NCI-H524 treated with DMSO at 0.1 percent for 48 hours (cell line): ENCODE measurements around the gene SMARCD1.
"Not testable (repeated sequence)": the region's sequence is repeated elsewhere in the genome, so short reads cannot be mapped to it uniquely, and the experiment has no call there.

ENCODE experiments used
- DNase-seq: peaks from one replicate; lab custom pipeline; 2025; lab: John Stamatoyannopoulos, UW

SMARCD1 gene

DNA sequence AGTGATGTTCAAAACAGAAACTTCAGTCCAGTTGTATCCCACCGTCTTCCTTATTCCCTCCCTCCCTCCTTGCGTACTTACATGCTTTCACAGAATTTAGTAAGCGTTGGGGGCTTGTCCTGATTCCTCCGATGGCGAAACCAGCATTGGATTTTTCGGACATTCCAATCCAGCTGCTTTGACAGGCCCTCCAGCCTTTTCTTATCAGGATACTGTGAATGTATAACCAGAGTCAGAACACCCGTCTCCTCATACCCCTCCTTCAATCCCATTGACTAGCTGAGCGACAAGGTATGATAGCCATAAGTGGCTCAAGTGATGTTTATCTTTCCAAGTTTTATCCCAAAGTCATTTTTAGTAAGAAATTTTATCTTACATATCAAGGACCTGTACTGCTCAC lies 57.9 kb downstream of the SMARCD1 start:
- DNase-seq = no peak

DNA sequence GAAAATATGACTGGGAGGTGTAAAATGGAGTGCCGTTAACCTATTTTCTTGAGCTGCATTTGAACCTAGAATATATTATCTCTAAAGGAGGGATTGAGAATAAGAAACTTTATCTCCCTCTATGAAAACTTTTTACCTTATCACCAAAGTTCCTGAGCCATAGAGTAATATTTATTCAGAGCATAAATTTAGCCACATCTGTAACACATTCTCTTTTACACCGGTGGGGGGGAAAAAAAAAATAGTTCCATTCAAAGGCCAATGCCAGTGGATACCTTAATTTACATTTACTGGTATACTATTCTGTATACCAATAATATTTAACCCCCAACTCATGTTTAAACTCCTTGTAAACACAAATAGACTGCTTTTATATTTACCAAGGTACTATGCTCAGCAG lies 60.3 kb downstream of the SMARCD1 start:
- no peak for DNase-seq

DNA sequence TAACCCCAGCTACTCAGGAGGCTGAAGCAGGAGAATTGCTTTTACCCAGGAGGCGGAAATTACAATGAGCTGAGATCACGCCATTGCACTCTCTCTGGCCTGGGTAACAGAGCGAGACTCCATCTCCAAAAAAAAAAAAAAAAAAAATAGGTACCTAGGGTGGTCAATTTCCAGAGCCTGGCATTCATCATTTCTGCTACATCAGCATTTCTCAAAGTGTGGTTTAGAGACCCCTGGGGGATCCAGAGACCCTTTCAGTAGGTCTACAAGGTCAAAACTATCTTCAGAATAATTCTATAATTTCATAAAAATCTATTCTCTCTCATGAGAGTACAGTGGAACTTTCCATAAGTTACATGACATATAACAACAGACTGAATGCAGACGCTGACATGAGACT lies 62.1 kb downstream of the SMARCD1 start:
- no peak for DNase-seq

DNA sequence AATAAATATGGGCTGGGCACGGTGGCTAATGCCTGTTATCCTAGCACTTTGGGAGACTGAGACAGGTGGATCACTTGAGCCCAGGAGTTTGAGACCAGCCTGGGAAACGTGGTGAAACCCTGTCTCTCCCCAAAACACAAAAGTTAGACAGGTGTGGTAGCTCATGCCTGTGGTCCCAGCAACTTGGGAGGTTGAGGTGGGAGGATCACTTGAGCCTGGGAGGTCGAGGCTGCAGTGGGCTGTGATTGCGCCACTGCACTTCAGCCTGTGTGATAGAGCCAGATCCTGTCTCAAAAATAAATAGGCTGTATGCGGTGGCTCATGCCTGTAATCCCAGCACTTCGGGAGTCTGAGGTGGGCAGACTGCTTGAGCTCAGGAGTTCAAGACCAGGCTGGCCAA lies 62.9 kb downstream of the SMARCD1 start:
- not testable (repeated sequence) for DNase-seq

DNA sequence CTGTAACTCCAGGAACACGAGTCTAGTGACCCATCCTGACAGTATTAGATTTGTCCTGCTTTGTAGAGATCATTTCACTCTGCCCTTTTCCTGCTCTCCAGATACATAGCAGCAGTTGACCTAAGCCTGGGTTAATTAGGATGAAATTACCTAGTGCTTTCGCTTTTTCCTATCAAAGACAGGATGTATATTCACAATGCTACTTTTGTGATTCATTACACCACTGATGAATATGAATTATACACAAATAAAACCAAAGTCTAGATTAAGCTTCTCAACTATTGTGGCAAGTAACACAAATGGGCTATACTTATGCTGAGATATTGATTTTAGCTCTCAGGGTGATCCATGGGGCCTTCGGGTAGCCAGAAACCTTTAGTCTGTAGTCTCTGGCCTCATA lies 64.2 kb downstream of the SMARCD1 start:
- no peak for DNase-seq
